ENCODE data around the gene UCHL5.

UCHL5 gene

GRCh38 chr1:193103759-193104501, 44.8 kb upstream of the UCHL5 start:
- Histone ChIP-seq H3K4me1 (ENCODE audit: control insufficient read depth in 1 of 2, insufficient read depth in 1 of 2, low read depth in 1 of 2, low read length in 1 of 2) (peaks cover 29 to 31% of the 10 kb centered on the region in 2 experiments), H3K4me3 (ENCODE audit: low read depth in 1 of 2, low read length in 1 of 2) (peak overlapping the region; percentile 74 to 84), H3K36me3 (peaks cover 15% of the 10 kb centered on the region), H3K27me3 (no peaks in the 10 kb centered on the region), H3K9me3 (no peaks in the 10 kb centered on the region), H3K27ac (peak overlapping the region; percentile 89)
- TF ChIP-seq CTCF (IDR thresholded peaks at IDR 0.05): no peak

DNA sequence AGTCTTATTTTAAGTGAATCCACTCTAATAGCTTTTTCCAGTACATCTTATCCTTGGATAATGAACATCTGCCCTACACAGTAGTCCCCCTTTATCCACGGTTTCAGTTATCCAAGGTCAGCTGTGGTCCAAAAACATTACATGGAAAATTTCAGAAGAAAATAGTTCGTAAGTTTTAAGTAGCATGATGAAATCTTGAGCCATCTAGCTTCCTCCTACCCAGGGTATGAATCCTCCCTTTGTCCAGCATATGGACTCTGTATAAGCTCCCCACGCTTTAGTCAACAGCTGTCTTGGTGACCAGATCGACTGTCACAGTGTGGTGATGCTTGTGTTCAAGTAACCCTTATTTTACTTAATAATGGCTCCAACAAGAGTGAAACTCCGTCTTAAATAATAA, 43.5 kb upstream of the UCHL5 start:
- Histone ChIP-seq H3K27me3 (no peaks in the 10 kb centered on the region), H3K9me3 (no peaks in the 10 kb centered on the region), H3K4me1 (ENCODE audit: control insufficient read depth in 1 of 2, insufficient read depth in 1 of 2, low read depth in 1 of 2, low read length in 1 of 2) (peaks cover 29 to 31% of the 10 kb centered on the region in 2 experiments), H3K4me3 (ENCODE audit: low read depth in 1 of 2, low read length in 1 of 2) (no peak overlapping the region), H3K36me3 (peaks cover 27% of the 10 kb centered on the region), H3K27ac (no peak overlapping the region)
- TF ChIP-seq CTCF (IDR thresholded peaks at IDR 0.05): no peak

GRCh38 chr1:193094112-193094511, 35.0 kb upstream of the UCHL5 start:
- Histone ChIP-seq H3K9me3 (no peaks in the 10 kb centered on the region), H3K27ac (peak overlapping the region; percentile 57), H3K36me3 (peaks cover 62% of the 10 kb centered on the region), H3K4me3 (ENCODE audit: low read depth in 1 of 2, low read length in 1 of 2) (no peak overlapping the region), H3K27me3 (no peaks in the 10 kb centered on the region), H3K4me1 (ENCODE audit: control insufficient read depth in 1 of 2, insufficient read depth in 1 of 2, low read depth in 1 of 2, low read length in 1 of 2) (peaks cover 9 to 12% of the 10 kb centered on the region in 2 experiments)
- TF ChIP-seq CTCF (IDR thresholded peaks at IDR 0.05): no peak

DNA sequence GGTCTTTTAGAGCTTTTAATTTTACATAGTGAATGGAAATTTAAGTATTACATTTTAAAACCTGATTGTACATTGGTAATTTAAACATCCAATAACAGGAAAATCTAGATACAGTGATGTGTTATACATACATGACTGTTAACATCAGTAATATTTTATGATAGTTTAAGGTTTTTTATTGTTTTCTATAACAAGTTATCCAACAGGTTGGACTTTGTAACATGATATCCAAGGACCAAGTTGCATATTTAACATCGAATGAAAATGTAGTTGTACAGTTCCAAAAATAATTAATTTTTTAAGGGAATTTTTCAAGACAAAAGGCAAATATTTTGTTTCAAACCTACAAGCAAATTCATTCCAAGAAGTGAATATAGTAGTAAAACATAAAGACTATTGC, 31.7 kb upstream of the UCHL5 start:
- Histone ChIP-seq H3K27ac (no peak overlapping the region), H3K4me1 (ENCODE audit: control insufficient read depth in 1 of 2, insufficient read depth in 1 of 2, low read depth in 1 of 2, low read length in 1 of 2) (peaks cover 9 to 12% of the 10 kb centered on the region in 2 experiments), H3K27me3 (no peaks in the 10 kb centered on the region), H3K9me3 (no peaks in the 10 kb centered on the region), H3K36me3 (peaks cover 39% of the 10 kb centered on the region), H3K4me3 (ENCODE audit: low read depth in 1 of 2, low read length in 1 of 2) (no peak overlapping the region)
- no peak for TF ChIP-seq CTCF (IDR thresholded peaks at IDR 0.05)

DNA sequence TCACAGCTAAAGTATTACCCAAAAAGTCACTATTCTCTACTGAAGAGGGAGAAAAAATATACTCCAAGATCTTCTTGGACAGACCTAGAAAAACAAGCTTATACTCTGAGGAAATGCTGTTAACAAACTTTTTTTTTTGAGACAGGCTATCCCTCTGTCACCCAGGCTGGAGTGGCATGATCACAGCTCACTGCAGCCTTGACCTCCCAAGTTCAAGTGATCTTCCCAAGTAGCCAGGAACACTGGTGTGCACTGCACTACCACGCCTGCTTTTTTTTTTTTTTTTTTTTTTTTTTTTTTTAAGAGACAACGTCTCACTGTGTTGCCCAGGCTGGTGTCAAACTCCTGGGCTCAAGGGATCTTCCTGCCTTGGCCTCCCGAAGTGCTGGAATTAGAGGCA, 28.7 kb upstream of the UCHL5 start:
- H3K9me3 ChIP-seq: no peaks in the 10 kb centered on the region

More for the DNA sequence above, 28.7 kb upstream of the UCHL5 start:
- no peaks in the 10 kb centered on the region for H3K4me1 ChIP-seq (ENCODE audit: control insufficient read depth in 1 of 2, insufficient read depth in 1 of 2, low read depth in 1 of 2, low read length in 1 of 2)
- no peak for TF ChIP-seq CTCF (IDR thresholded peaks at IDR 0.05)
- H3K27ac ChIP-seq: no peak overlapping the region
- no peaks in the 10 kb centered on the region for H3K27me3 ChIP-seq
- H3K4me3 ChIP-seq (ENCODE audit: low read depth in 1 of 2, low read length in 1 of 2): no peak overlapping the region
- H3K36me3 ChIP-seq: peaks cover 55% of the 10 kb centered on the region

Data from neutrophil (primary cell).